ENCODE data around the gene ZNF548.

DNA sequence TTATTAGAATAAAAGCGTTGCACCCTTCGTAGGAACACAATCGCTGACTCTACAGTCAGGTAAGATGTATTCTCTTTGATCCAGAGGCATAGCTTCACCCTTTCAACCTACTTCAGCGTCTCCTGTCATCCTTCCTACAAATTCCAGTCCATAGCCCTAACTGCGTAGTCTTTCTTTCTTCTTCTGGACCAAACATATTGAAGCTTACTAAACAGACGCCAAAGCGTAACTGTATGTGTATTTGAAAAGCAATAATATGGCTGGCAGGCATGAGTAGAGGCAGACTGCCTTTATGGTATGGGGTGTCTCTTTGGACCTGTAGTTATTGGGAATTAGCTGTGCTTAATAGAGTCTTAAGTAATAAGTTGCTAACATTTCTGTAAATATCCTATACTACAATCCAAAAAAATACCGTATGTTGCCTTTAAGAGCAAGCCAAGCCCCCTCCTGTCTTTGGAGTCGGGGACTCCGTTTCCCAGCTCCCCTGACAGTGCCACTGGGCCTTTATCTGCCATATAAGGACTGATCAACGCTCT is 392 bp upstream of the ZNF548 start:
- TF ChIP-seq, protein P1, sequence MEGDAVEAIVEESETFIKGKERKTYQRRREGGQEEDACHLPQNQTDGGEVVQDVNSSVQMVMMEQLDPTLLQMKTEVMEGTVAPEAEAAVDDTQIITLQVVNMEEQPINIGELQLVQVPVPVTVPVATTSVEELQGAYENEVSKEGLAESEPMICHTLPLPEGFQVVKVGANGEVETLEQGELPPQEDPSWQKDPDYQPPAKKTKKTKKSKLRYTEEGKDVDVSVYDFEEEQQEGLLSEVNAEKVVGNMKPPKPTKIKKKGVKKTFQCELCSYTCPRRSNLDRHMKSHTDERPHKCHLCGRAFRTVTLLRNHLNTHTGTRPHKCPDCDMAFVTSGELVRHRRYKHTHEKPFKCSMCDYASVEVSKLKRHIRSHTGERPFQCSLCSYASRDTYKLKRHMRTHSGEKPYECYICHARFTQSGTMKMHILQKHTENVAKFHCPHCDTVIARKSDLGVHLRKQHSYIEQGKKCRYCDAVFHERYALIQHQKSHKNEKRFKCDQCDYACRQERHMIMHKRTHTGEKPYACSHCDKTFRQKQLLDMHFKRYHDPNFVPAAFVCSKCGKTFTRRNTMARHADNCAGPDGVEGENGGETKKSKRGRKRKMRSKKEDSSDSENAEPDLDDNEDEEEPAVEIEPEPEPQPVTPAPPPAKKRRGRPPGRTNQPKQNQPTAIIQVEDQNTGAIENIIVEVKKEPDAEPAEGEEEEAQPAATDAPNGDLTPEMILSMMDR (IDR thresholded peaks at IDR 0.05 in 8 of 11, conservative IDR thresholded peaks at IDR 0.05 in 3 of 11) = no peak
- TF ChIP-seq POLR2AphosphoS5 (IDR thresholded peaks at IDR 0.05) = no peak
- TF ChIP-seq POLR2A (IDR thresholded peaks at IDR 0.05) = no peak

All from spleen (tissue), 7 donors.